HG03460 (cell line): ENCODE data around the gene TSPEAR.
"Not testable (repeated sequence)": the region's sequence is repeated elsewhere in the genome, so short reads cannot be mapped to it uniquely, and the experiment has no call there.

Experiments used
- ATAC-seq: cut with Tn5 transposase; IDR thresholded peaks from one replicate; pipeline ENCODE4 v1.9.1; 2021; ENCODE audit not compliant: unreplicated experiment

Gene TSPEAR

DNA sequence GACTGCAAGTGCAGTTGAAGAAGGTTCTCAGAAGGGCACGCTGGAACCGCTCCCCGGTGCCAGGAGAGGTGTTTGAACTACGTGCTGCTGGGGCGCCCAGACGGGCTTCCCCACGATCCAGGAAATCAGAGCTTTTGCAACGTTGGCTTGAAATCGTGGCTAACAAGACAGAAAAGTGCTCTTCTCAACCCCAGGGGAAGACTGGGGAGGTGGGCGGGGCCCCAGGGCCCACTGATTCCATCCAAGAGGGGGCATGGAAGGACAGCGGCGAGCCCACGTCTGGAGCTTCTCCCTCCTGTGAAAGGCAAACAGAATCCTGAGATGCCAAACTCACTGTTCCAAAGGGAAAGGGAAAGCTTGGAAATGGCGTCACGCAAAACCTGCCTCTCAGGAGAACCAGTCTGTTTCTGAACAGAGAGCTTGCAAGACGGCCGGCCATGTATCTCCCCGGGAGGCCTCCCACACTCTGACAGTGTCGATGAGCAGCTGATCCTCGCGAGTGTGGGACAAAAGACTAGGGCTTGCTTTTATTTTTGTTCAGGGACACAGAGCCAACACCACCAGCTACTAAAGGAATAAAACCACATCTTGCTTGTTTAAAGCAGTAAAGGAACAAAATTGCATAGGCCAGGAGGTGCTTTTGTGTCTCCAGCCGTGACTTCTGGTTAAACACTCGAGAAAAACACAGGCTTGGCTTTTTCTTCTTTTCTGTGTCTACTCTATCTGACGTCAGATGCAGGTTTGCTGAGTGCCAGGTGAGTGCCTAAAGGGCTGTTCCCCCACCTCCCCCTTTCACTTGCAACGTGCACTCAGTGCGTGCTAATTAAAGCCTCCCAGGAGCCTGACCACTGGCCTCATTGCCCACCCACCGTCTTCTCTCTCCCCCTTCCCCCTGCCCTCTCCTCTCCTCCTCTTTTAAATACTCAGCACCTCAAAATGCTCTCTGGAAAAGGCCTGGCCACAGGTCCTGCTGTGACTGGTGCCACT is 214.5 kb downstream of the TSPEAR start:
- ATAC-seq, result no peak

DNA sequence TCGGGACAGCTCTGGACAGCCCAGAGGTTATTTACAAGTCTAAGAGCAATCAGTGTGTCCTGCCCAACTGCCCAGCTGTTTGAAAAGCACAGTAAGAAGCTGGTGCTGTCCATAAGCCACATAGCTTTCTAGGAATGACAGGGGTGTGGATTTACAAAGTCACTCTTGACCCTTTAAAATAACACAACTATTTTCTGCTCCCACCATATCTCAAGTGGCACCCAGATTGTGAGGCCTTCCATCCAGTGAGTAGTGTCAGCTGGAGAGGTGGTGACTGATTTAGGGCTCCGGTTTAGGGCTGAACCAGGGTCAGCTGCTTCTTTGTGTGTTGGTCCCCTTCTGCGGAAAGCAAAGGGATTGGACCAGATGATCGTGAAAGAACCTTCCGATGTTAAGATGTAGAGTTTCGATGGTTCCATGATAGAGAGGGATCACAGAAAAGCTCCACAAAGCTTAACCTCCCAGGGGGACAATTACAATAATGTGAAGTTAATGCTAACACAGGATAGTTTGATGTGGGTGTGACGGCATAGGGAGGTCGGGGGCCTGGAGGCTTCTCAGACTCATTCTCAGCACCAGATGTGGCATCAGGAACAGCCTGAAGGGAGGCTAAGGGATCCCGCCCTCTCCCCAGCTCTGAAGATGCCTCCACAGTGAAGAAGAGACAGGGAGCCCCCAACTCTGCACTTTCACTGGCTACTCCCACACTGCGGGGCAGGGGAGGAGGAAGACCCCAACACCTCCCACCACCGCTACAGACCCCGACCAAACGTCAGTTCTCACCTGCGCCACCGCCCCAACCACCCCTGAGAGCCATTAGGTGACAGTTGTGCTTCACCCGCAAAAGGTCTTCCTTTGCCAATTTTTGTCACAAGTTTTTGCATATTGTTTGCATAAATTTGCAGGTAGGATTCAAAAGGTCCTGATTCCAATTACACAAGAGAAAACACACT is 215.5 kb downstream of the TSPEAR start:
- ATAC-seq, result no peak

DNA sequence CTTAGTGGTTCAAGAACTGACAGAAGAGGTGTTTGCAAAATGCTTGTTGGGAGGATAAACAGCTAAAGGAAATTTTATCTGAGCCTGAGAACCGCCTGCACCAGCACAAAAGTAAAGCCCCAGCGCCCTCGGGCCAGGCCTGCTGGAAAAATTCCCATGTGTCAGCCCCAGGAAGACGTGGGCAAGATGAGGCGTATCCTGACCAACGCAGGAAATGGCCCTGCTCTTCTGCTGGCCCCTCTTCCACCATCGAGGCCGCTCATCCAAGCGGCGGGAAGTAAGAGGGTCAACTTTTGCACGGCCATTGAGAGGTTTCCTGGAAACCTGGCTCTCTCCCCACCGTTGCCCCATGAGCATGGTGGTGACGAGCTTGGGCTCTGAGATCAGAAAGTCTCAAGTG is 216.4 kb downstream of the TSPEAR start:
- ATAC-seq, result no peak

DNA sequence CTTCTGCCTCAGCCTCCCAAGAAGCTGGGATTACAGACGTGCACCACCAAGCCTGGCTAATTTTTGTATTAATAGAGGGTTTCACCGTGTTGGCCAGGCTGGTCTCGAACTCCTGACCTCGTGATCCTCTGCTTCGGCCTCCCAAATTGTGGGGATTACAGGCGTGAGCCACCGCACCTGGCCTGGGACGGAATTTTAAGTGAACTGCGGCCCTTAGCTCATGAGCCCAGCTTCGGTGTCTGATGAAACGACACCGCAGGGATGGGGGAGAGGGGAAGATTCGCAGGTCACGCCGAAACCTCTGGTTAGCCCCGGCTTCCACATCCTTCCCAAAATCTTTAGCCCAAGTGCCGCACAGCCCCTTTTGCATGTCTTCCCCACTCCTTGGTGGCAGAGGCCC is 217.0 kb downstream of the TSPEAR start:
- ATAC-seq, result no peak

DNA sequence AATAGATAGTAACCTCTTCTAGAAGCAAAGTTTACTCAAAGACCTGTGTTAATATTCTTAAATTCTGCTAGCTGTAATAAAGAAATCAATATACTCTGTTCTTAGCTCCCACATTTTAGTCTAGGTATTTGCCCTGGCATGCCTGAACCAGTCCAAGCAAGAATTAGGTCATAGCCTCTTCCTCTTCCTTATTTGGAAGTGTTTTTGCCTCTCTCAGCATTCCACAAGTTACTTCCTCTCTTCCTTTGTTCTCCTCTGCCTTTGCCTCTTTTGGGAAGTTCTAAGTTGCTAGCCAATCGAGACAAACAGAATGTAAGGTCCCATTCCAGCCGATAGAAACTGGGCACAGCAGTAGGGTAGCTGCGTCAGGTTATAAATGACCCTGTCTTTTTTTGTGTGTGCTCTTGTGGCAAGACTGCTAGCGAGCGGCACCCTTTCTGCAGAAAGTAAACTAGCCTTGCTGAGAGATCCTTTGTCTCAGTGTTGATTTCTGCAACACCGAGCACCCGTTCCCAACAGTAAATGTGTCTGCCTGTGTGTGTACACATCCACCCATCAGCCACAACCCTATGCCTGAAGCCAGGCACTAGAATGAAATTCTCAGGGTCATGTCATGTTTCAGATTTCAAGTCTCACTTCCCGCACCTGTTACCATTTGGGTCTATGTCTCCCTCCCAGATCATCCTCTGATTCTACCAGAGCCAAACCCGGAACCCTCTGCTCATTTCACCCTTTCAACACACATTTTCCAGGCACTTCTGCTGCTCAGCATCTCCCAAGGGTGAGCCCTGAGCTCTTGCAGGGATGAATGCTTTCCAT is 218.6 kb downstream of the TSPEAR start:
- ATAC-seq, result no peak

DNA sequence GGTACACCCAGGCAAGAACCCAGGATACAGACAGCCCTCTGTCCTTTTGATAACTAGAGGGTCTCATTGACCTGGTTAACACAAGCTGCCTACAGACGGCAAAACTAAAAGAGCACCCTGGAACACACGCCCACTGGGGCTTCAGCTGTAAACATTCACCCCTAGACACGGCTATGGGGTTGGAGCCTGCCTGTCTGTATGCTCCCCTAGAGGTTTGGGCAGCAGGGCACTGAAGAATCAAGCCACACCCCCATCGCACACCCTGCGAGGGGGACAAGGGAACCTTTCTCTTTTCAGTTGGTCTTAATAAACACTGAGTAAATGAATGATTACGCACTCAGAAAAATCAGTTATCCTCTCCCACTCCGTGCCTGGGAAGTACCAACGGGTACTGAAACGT is 220.6 kb downstream of the TSPEAR start:
- ATAC-seq, result no peak

DNA sequence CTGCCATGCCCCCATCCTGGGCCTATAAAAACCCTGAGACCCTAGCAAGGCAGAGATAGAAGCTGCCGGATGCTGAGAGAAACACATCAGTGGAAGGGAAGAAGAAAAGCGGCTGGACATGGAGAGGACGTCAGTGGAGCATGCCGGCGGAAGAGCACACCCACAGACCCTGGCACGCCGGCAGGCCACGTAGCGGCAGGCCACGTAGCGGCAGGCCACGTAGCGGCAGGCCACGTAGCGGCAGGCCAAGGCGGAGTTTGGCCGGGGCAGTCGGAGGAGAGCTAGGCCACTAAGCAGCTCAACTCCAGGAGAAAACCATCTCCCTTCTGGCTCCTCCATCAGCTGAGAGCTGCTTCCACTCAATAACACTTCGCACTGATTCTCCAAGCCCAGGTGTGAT is 221.0 kb downstream of the TSPEAR start:
- ATAC-seq, result no peak

DNA sequence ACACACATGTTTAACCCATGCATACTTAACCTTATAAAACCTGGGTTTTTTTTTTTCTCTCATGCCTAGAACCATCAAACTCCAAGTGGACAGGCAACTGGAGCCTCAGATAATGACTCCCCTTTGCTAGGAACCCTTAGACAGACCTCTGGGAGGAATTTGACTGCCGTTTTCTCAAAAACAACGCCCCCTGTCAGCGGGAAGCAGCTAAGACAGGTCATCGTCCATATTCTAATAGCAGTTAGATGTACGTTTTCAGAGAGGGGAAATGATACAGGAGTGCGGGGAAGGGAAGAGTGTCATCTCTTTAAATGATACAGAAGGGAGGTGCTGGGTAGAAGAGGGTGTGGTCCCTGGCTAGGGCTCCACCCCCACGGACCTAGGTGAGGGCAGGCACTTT is 221.4 kb downstream of the TSPEAR start:
- ATAC-seq, result no peak

DNA sequence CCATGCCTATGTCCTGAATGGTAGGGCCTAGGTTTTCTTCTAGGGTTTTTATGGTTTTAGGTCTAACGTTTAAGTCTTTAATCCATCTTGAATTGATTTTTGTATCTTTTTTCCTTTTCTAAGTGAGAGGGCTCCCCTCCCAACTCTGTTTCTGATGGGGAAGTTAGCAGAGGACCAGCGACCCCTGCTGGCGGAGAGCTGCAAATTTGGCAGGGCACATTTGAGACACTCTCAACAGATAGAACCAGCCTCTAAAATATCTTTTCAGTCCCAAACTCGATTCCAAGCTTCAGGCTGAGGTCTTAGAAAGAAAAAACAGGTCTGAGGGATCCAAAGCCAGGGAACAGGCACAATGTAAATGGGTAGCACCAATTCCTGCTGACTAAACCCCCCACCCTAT is 223.5 kb downstream of the TSPEAR start:
- ATAC-seq, result no peak

DNA sequence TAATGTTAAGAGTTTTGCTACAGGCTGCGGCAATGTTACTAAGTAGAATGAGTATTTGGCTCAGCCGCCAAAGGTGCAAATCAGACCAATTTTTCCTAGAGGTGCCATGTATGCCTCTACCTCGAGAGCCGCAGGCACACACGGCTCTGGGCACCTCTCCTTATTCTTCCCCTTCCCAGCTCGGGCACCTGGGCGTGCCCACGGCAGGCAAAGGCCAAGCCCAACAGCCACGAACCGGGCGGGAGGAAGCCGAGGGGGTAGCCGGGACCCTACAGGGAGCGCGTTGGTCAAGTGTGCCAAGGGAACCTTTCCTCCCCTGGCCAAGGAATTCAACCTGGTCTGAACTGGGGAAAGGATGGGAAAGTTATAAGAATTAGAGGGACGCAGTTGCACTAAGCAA is 225.1 kb downstream of the TSPEAR start:
- ATAC-seq, result no peak

DNA sequence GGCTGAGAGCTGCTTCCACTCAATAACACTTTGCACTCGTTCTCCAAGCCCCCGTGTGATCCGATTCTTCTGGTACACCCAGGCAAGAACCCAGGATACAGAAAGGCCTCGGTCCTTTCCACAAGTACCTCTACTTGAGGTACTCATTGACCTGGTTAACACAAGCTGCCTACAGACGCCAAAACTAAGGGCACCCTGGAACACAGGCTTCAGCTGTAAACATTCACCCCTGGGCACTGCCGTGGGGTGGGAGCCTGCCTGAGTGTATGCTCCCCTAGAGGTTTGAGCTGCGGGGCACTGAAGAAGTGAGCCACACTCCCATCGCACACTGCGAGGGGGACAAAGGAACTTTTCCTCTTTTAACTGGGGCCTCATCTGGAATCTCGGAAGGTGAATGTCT is 225.6 kb downstream of the TSPEAR start:
- ATAC-seq, result no peak

DNA sequence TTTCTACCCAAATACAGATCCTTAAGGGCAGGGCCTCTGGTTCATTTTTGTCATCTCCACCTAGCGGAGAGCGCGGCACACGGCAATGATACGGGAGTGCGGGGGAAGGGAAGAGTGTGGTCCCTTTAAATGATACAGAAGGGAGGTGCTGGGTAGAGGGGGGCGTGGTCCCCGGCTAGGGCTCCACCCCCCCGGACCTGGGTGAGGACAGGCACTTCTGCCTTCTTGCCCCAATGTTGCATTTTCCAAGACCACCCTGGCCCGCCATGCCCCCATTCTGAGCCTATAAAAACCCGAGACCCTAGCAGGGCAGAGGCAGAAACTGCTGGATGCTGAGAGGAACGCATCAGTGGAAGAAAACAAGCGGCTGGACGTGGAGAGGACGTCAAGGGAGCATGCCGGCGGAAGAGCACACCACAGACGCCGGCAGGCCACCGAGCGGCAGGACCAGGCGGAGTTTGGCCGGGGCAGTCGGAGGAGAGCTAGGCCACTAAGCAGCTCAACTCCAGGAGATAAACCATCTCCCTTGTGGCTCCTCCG is 226.0 kb downstream of the TSPEAR start:
- no peak for ATAC-seq

DNA sequence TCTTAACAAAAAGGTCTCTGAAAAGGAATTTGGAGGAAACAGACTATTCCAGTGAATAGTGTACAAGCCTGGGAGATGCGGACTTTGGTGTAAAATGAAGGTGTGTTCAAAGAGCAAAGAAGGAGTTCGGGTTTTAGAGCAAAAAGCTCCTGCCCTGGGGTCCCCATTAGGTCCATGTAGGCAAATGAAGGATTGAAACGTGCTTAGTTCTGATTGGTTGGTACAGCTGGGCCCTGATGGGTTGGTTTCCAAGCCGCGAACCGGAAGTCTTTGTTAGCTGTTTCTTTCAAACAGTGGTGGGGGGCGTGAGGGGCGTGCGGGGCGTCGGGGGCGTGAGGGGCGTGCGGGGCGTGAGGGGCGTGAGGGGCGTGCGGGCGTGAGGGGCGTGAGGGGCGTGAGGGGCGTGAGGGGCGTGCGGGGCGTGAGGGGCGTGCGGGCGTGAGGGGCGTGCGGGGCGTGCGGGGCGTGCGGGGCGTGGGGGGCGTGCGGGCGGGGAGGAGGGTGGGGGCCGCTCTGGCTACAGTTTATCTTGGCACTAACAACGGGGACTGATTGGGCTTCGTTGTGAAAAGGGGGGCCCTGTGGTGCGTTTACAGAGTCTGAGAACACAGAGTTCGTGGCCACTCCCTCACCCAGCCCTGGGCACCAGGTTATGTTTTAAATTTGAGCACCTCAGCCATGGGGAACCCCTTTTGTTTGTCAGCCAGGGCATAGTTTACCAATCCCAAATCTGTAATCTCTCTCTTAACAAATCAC is 226.7 kb downstream of the TSPEAR start:
- no peak for ATAC-seq

DNA sequence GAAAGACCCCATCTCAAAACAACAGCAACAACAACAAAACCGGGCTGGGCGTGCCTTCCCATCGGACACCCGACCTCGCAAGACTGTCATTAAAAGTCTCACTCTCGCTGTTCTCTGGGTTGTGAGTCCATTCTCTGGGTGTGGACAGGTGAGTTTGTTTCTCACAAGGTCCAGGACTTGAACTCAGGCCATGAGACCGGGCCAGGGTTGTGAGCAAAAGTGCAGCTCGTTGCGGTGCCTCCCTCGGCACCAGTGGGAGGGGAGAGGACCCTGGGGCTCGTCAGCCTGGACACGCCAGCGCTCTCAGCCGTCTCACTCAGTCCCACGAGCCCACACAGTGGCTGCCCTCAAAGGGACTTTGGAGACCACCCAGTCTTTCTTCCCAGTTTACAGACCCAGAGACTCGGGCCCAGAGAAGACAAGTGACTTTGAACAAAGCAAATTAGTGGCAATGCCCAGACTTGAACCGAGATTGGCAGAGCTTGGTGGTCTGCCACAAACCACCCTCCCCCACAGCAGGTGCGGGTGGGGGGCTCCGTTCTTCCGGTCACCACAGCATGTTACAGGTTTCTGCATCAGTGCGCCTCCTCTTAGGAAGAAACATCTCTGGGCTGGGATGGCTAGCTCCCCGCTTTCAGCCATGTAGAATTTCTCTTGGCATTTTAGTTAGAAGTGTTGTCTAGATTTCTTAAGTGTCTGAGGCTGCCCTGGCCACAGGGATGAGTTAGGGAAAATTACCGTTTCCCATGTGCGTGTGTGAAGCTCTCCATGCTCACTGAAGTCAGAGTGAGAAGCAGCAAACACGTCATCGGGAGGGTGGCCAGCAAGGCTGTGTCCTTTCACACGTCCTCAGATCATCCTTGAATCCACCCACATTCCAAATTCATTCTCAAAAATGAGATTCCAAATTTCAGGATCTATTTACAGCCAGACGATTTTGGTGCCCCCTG is 227.8 kb downstream of the TSPEAR start:
- ATAC-seq, result no peak

DNA sequence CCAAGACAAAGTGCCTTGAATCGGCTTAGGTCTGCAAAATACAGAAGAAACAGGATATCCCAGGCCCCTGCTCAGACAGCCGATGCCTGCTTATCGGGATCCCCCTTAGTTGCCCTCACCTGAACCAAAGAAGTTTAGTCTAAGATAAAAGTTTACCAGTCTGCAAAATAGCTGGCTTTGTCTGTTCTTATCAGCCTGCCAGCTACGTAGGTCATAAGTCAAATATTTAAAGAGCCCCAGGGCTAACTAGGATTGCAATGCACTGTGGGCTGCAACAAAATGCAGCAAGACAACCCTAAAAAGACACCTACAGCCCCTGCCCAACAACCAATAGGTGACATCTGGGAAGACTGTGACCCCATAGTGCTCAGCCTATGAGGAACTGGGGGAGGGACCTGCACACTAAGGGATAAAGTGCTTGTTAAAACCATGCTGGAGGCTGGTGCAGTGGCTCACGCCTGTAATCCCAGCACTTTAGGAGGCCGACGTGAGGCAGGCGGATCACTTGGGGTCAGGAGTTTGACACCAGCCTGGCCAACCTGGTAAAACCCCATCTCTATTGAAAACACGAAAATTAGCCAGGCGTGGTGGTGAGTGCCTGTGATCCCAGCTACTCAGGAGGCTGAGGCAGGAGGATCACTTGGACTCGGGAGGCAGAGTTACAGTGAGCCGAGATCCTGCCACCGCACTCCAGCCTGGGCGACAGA is 228.6 kb downstream of the TSPEAR start:
- ATAC-seq, result no peak

DNA sequence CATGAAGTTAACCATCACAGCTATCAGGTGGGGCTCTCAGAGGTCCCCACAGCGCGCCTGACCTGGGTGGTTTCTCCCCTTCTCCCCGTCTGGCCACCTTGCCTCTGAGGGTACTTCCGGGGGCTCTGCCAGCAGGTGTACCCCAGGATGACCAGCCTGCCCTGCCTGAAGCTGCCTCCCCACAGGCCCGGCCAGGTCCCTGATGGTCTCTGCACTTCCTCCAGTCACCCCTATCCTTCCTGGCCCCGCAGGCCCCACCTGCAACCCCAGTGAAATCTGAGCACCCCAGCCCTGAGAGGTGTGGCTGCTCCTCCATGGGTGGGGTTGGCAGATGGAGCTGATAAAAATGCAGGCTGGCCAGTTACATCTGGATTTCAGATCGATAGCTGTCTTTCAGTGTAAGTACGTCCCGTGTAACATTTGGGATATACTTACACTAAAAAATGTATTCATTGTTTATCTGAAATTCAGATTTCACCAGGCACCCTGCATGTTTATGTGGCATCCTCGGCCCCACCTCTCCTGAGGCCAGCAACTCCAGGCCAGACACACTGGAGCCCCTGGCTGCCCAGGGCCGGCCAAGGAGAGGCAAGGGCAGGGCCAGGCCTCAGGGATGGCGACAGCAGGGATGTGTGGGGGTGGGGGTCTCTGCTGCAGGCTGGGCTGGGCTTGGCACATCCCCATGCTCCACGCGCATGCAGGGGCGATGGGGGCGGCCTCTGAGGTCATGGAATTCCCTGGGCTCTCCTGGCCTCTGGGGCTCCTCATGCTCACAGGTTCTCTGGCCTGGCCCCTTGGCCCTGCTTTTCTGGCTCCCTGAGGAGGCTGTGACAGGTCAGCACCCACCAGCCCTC is 230.9 kb downstream of the TSPEAR start:
- ATAC-seq, result no peak

DNA sequence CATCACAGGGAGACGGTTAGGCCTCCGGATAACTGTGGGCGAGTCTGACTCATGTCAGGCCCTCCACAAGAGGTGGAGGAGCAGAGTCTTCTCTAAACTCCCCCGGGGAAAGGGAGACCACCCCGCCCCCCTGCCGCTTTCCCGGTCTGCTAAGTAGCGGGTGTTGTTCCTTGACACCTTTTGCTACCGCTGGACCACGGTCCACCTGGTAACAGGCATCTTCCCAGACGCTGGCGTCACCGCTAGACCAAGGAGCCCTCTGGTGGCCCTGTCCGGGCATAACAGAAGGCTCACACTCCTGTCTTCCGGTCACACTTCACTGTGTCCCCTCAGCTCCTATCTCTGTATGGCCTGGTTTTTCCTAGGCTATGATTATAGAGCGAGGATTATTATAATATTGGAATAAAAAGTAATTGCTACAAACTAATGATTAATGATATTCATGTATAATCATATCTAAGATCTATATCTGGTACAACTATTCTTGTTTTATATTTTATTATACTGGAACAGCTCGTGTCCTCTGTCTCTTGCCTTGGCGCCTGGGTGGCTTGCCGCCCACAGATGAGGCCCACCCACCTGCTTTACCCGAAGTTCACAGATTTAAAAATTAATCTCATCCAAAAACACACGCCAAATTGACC is 231.7 kb downstream of the TSPEAR start:
- not testable (repeated sequence) for ATAC-seq
